Endothelial cell of umbilical vein (primary cell): ENCODE data around the gene RPL22. TPM values are rescaled to one million over a fixed set of nuclear protein-coding genes. Genes with fewer than 3 reads are reported as not detected.

ENCODE experiments used
- BruUV-seq: library from RNA; stranded (reverse); fragments of 400-500 nt; replicated peaks from 2 replicates; lab custom pipeline; 2021; lab: Mats Ljungman, UMichigan
- CTCF ChIA-PET: fragments of 300-600, 350-600 bp; sonication (Branson Sonifier 250); formaldehyde crosslinking; loops from one replicate; lab custom pipeline; 2021; ENCODE audit warnings: antibody characterized with exemption, inconsistent platforms; lab: Charles Lee
- POLR2A ChIA-PET: fragments of 300-600, 350-600 bp; sonication (Branson Sonifier 250); formaldehyde crosslinking; loops from one replicate; lab custom pipeline; 2021; ENCODE audit warnings: antibody characterized with exemption, inconsistent platforms; lab: Charles Lee
- DNase-seq: peaks from one replicate; pipeline ENCODE4 v3.0.0-alpha.2; 2011; ENCODE audit warnings: low read depth, low spot score
- FAIRE-seq: peaks from 2 replicates; lab custom pipeline; 2011; peaks lifted over from hg19 to GRCh38; lab: Jason Lieb, UNC
- H2AFZ ChIP-seq: 2 replicates; pipeline ENCODE4 v1.6.0; 2012; ENCODE audit warnings: low read depth, low read length, control low read depth, inconsistent platforms
- H3K27ac ChIP-seq: 2 replicates; pipeline ENCODE4 v1.5.1; 2011; ENCODE audit warnings: low read depth, mild to moderate bottlenecking, control low read depth, low read length, moderate library complexity; ENCODE audit not compliant: insufficient read depth
- H3K27me3 ChIP-seq, 2 experiments: 2 replicates each; pipeline versions ENCODE4 v1.6.0 to v1.6.1; 2011; ENCODE audit warnings: low read length in 2 of 2, mixed read lengths in 1 of 2; ENCODE audit not compliant: control insufficient read depth in 2 of 2, insufficient read depth in 2 of 2
- H3K36me3 ChIP-seq, 2 experiments: 2 replicates in 1 of 2; 3 replicates in 1 of 2; pipeline ENCODE4 v1.5.1; 2011; ENCODE audit warnings: low read length in 2 of 2, mild to moderate bottlenecking in 1 of 2, moderate library complexity in 1 of 2; ENCODE audit not compliant: control insufficient read depth in 2 of 2, insufficient read depth in 2 of 2; ENCODE audit errors: extremely low read depth in 1 of 2
- H3K4me1 ChIP-seq: 3 replicates; pipeline ENCODE4 v1.5.1; 2011; ENCODE audit warnings: mild to moderate bottlenecking, low read length; ENCODE audit not compliant: control insufficient read depth, insufficient read depth; ENCODE audit errors: extremely low read depth
- H3K4me2 ChIP-seq: 2 replicates; pipeline ENCODE4 v1.6.1; 2011; ENCODE audit warnings: low read length, control low read depth, mixed read lengths; ENCODE audit not compliant: insufficient read depth
- H3K4me3 ChIP-seq, 3 experiments: fragments of 200-600 bp in 1 of 3; sonication (generic), shearing (Covaris generic) in 1 of 3; replicated peaks in 1 of 3; 2 replicates each; pipeline ENCODE4 v1.5.1; 2011 to 2016; ENCODE audit warnings: control low read depth in 3 of 3, low read length in 3 of 3, mild to moderate bottlenecking in 2 of 3, inconsistent platforms in 1 of 3, low read depth in 1 of 3, moderate library complexity in 1 of 3; ENCODE audit not compliant: insufficient read depth in 1 of 3
- H3K79me2 ChIP-seq: 2 replicates; pipeline ENCODE4 v1.6.0; 2012; ENCODE audit warnings: low read length, inconsistent platforms; ENCODE audit not compliant: control insufficient read depth, insufficient read depth
- H3K9ac ChIP-seq: replicated peaks from 2 replicates; pipeline ENCODE3; 2011; ENCODE audit warnings: low read length, control low read depth; ENCODE audit not compliant: insufficient read depth; ENCODE audit errors: extremely low read depth
- H3K9me1 ChIP-seq: replicated peaks from 3 replicates; pipeline ENCODE4 v1.6.0; 2011; ENCODE audit warnings: mild to moderate bottlenecking, low read length; ENCODE audit not compliant: control insufficient read depth, insufficient read depth; ENCODE audit errors: extremely low read depth
- H3K9me3 ChIP-seq: replicated peaks from 2 replicates; pipeline ENCODE4 v1.5.1; 2012; ENCODE audit warnings: low read length, inconsistent platforms; ENCODE audit not compliant: control insufficient read depth, insufficient read depth
- H4K20me1 ChIP-seq: replicated peaks from 2 replicates; pipeline ENCODE3; 2011; ENCODE audit warnings: mild to moderate bottlenecking, low read length; ENCODE audit not compliant: control insufficient read depth, insufficient read depth; ENCODE audit errors: extremely low read depth
- EZH2 ChIP-seq: IDR thresholded peaks from 2 replicates; pipeline ENCODE4 v1.6.1; 2012; ENCODE audit warnings: borderline replicate concordance, low read depth, mild to moderate bottlenecking, moderate library complexity, low read length, inconsistent platforms; ENCODE audit not compliant: severe bottlenecking
- FOS ChIP-seq: IDR thresholded peaks from 2 replicates; pipeline ENCODE4 v1.6.1; 2011; ENCODE audit warnings: mild to moderate bottlenecking, low read length, moderate library complexity, borderline replicate concordance; ENCODE audit not compliant: insufficient read depth
- GATA2 ChIP-seq: IDR thresholded peaks from 2 replicates; pipeline ENCODE4 v1.7.0; 2011; ENCODE audit warnings: low read depth, mild to moderate bottlenecking, moderate library complexity, mixed read lengths, low read length; ENCODE audit not compliant: insufficient read length, insufficient read depth
- JUN ChIP-seq: IDR thresholded peaks from 2 replicates; pipeline ENCODE4 v1.6.1; 2011; ENCODE audit warnings: borderline replicate concordance, low read depth; ENCODE audit not compliant: insufficient read length, insufficient read depth
- MYC ChIP-seq: IDR thresholded peaks from one replicate; pipeline ENCODE4 v1.6.1; 2011; ENCODE audit warnings: mild to moderate bottlenecking, low read depth, low read length
- POLR2A ChIP-seq: IDR thresholded peaks from 2 replicates; pipeline ENCODE4 v1.6.1; 2012; ENCODE audit warnings: low read depth, mild to moderate bottlenecking, control low read depth, low read length
- POLR2AphosphoS5 ChIP-seq: IDR thresholded peaks from 2 replicates; pipeline ENCODE4 v1.6.1; 2012; ENCODE audit warnings: low read depth, mild to moderate bottlenecking, control low read depth, low read length, moderate library complexity; ENCODE audit not compliant: insufficient read depth
- dilution Hi-C: fragments of 300-500 bp; cut with MboI; formaldehyde crosslinking; loops from one replicate; pipeline ENCODE4 v1.15.0; 2019; ENCODE audit warnings: low sequenced_read_pairs; ENCODE audit not compliant: extremely low pct_ligation_motif_present
- intact Hi-C: fragments of 100-400 bp; cut with micrococcal nuclease; formaldehyde crosslinking; loops from one replicate; pipeline ENCODE4 v1.10.0; 2022
- polyA plus RNA-seq, 4 experiments: library from polyadenylated mRNA; depleted of rRNA in 3 of 4; stranded (reverse) in 3 of 4; unstranded in 1 of 4; fragments of >200 nt; gene quantifications; 2 replicates each; pipeline versions ENCODE4 v1.2.1 to v1.2.3, GENCODE V29; 2011 to 2012; ENCODE audit warnings: missing spikeins in 1 of 4
- total RNA-seq: library from RNA; stranded (reverse); gene quantifications from 2 replicates; pipeline ENCODE4 v1.2.3, GENCODE V29; 2021
- TF ChIP-seq, protein P1 (sequence below), 2 donors: IDR thresholded peaks; 1 replicate in 1 of 2; 2 replicates in 1 of 2; pipeline ENCODE4 v1.5.1; 2011; ENCODE audit warnings: low read length in 2 of 2, mild to moderate bottlenecking in 2 of 2, moderate library complexity in 2 of 2, control low read depth in 1 of 2, inconsistent platforms in 1 of 2, low read depth in 1 of 2; ENCODE audit not compliant: insufficient read depth in 1 of 2; ENCODE audit errors: extremely low read depth in 1 of 2
- TF ChIP-seq, protein P2 (sequence below): IDR thresholded peaks from 2 replicates; pipeline ENCODE4 v1.6.1; 2011; ENCODE audit not compliant: insufficient read depth, insufficient read length

Gene RPL22
- total and polyA plus RNA-seq, 2 donors (not counting 3 experiments of a cell fraction or from before 2014, with no cell fraction given), result 71.2 to 343 TPM

DNA sequence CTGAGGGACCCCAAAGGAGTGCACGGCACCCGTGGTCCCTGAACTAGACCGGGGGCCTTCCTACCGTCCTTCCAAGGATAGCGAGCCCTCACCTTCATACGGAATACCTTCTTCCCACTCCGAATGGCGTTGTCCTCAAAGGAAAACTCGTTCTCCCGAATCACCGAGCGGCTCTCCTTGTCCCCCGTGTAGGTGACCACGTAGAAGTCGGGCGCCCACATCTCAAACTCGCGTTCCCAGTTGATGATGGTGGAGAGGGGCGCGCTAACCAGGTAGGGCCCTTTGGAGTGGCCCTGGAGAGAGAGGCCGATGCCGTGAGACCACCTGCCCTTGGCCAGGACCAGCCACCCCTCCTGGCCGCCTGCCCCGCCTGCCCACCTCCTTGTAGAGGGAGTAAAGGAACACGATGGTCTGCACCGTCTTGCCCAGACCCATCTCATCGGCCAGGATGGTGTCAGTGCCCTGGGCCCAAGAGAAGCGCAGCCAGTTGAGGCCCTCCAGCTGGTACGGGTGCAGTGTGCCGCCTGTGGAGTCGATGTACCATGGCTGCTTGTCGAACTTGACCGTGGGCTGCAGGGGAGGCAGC is 57.3 kb downstream of the RPL22 start:
- FAIRE-seq, result no peak
- intact Hi-C loops (no loop called here), dilution Hi-C loops (no loop called here)
- H3K27me3 ChIP-seq, result no peaks in the 10 kb centered on the region
- H3K27ac ChIP-seq, result no peak overlapping the region
- no peaks in the 10 kb centered on the region for H3K9me3 ChIP-seq
- H3K79me2 ChIP-seq, result no peaks in the 10 kb centered on the region
- no peak for TF ChIP-seq EZH2
- TF ChIP-seq, protein P1, sequence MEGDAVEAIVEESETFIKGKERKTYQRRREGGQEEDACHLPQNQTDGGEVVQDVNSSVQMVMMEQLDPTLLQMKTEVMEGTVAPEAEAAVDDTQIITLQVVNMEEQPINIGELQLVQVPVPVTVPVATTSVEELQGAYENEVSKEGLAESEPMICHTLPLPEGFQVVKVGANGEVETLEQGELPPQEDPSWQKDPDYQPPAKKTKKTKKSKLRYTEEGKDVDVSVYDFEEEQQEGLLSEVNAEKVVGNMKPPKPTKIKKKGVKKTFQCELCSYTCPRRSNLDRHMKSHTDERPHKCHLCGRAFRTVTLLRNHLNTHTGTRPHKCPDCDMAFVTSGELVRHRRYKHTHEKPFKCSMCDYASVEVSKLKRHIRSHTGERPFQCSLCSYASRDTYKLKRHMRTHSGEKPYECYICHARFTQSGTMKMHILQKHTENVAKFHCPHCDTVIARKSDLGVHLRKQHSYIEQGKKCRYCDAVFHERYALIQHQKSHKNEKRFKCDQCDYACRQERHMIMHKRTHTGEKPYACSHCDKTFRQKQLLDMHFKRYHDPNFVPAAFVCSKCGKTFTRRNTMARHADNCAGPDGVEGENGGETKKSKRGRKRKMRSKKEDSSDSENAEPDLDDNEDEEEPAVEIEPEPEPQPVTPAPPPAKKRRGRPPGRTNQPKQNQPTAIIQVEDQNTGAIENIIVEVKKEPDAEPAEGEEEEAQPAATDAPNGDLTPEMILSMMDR (IDR thresholded peaks at IDR 0.05; ENCODE audit: extremely low read depth in 1 of 2, insufficient read depth in 1 of 2, low read depth in 1 of 2, low read length in 2 of 2), result no peak
- TF ChIP-seq, protein P2, sequence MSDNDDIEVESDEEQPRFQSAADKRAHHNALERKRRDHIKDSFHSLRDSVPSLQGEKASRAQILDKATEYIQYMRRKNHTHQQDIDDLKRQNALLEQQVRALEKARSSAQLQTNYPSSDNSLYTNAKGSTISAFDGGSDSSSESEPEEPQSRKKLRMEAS, result no peak
- no peak for TF ChIP-seq JUN
- TF ChIP-seq FOS, result no peak
- no peak for TF ChIP-seq POLR2AphosphoS5
- no peak for TF ChIP-seq GATA2
- no peak for TF ChIP-seq MYC
- no peak for TF ChIP-seq POLR2A
- no peak overlapping the region for H3K4me2 ChIP-seq
- no peaks in the 10 kb centered on the region for H3K9me1 ChIP-seq
- ChIA-PET POLR2A (no interaction called here), CTCF (no interaction called here)
- H4K20me1 ChIP-seq, result no peaks in the 10 kb centered on the region
- H3K9ac ChIP-seq, result no peak overlapping the region
- H3K4me3 ChIP-seq, result no peak overlapping the region
- no peak overlapping the region for H2AFZ ChIP-seq
- no peaks in the 10 kb centered on the region for H3K4me1 ChIP-seq
- no peaks in the 10 kb centered on the region for H3K36me3 ChIP-seq
- no TSS peak for BruUV-seq
- no peak for DNase-seq
